HL-60 (cell line): Measurements from ENCODE around the gene RHBDL3.
A peak's percentile ranks its signal among the peaks of the same experiment; 100 is the strongest.

Experiments
- DNase-seq, 2 experiments: peaks; one replicate each; pipeline ENCODE4 v3.0.0-alpha.2; 2010 to 2020; ENCODE audit warnings: low read depth in 1 of 2, low spot score in 1 of 2
- H3K27ac ChIP-seq: fragments of 250-450 bp; sonication (Bioruptor Pico); replicated peaks from 2 replicates; pipeline ENCODE4 v1.5.1; 2020; ENCODE audit warnings: mild to moderate bottlenecking, moderate library complexity
- H3K27me3 ChIP-seq: fragments of 250-450 bp; sonication (Bioruptor Pico); 2 replicates; pipeline ENCODE4 v1.5.1; 2021; ENCODE audit warnings: mild to moderate bottlenecking, moderate library complexity; ENCODE audit not compliant: insufficient read depth, poor library complexity, severe bottlenecking
- H3K4me3 ChIP-seq: replicated peaks from 2 replicates; pipeline ENCODE4 v1.5.1; 2011; ENCODE audit warnings: mild to moderate bottlenecking, control low read depth, low read length; ENCODE audit not compliant: insufficient read depth
- GABPA ChIP-seq: IDR thresholded peaks from 2 replicates; pipeline ENCODE4 v1.6.1; 2012; ENCODE audit warnings: low read depth
- POLR2AphosphoS5 ChIP-seq: IDR thresholded peaks from 2 replicates; pipeline ENCODE4 v1.6.1; 2012; ENCODE audit warnings: low read depth
- REST ChIP-seq: IDR thresholded peaks from 2 replicates; pipeline ENCODE4 v1.6.1; 2012; ENCODE audit warnings: low read depth; ENCODE audit not compliant: insufficient replicate concordance
- SPI1 ChIP-seq: IDR thresholded peaks from 2 replicates; pipeline ENCODE4 v1.6.1; 2012; ENCODE audit warnings: low read depth, mild to moderate bottlenecking, borderline replicate concordance
- TF ChIP-seq, protein P1 (sequence below): IDR thresholded peaks from one replicate; pipeline ENCODE4 v1.5.1; 2011; ENCODE audit warnings: low read length, control low read depth, inconsistent platforms; ENCODE audit not compliant: insufficient read depth

Gene RHBDL3

GRCh38 chr17:32239456-32239855 is 26.2 kb upstream of the RHBDL3 start:
- no peak overlapping the region for H3K27ac ChIP-seq
- DNase-seq, result no peak
- H3K27me3 ChIP-seq, result no peaks in the 10 kb centered on the region
- no peak overlapping the region for H3K4me3 ChIP-seq
- TF ChIP-seq, protein P1, sequence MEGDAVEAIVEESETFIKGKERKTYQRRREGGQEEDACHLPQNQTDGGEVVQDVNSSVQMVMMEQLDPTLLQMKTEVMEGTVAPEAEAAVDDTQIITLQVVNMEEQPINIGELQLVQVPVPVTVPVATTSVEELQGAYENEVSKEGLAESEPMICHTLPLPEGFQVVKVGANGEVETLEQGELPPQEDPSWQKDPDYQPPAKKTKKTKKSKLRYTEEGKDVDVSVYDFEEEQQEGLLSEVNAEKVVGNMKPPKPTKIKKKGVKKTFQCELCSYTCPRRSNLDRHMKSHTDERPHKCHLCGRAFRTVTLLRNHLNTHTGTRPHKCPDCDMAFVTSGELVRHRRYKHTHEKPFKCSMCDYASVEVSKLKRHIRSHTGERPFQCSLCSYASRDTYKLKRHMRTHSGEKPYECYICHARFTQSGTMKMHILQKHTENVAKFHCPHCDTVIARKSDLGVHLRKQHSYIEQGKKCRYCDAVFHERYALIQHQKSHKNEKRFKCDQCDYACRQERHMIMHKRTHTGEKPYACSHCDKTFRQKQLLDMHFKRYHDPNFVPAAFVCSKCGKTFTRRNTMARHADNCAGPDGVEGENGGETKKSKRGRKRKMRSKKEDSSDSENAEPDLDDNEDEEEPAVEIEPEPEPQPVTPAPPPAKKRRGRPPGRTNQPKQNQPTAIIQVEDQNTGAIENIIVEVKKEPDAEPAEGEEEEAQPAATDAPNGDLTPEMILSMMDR, result no peak
- no peak for TF ChIP-seq GABPA
- TF ChIP-seq POLR2AphosphoS5, result no peak
- no peak for TF ChIP-seq SPI1

- no peak for DNase-seq
- TF ChIP-seq REST (peak; percentile 86), POLR2AphosphoS5 (no peak)
- Histone ChIP-seq H3K4me3 (no peak overlapping the region), H3K27ac (no peak overlapping the region), H3K27me3 (no peaks in the 10 kb centered on the region)
These were observed 24.9 kb upstream of the RHBDL3 start for GRCh38 chr17:32240750-32241149.

DNA sequence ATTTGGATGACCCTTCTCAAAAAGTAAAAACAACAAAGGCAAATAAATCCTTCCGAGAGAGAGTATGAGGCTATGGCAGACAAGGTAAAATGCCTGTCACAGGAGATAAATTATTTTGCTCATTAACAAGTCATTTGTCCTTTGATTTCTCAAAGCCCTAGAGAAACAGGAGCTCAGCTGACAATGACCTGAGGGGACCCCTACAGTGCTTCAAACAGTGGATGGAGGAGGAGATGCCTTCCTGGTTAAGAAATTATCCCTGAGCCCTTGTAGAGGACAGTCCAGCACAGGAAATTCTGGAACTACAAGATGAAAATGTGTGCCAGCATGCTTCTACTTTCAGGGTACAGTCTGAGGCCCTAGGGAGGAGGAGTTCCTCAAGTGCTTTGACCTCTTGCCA is 24.0 kb upstream of the RHBDL3 start:
- Histone ChIP-seq H3K27ac (no peak overlapping the region), H3K27me3 (no peaks in the 10 kb centered on the region), H3K4me3 (no peak overlapping the region)
- TF ChIP-seq REST, result no peak
- no peak for TF ChIP-seq GABPA
- TF ChIP-seq SPI1, result no peak
- no peak for DNase-seq

GRCh38 chr17:32249475-32249874 is 16.2 kb upstream of the RHBDL3 start:
- no peak for DNase-seq
- no peak overlapping the region for H3K27ac ChIP-seq
- H3K27me3 ChIP-seq, result no peaks in the 10 kb centered on the region
- no peak overlapping the region for H3K4me3 ChIP-seq
- TF ChIP-seq POLR2AphosphoS5 (no peak), REST (no peak), GABPA (no peak), SPI1 (no peak)
- TF ChIP-seq, protein P1, result no peak
